HepG2 (cell line): ENCODE measurements around the gene ACER3. TPM values are rescaled to one million over a fixed set of nuclear protein-coding genes. Genes with fewer than 3 reads are reported as not detected.
A peak's percentile ranks its signal among the peaks of the same experiment; 100 is the strongest.

Experiments used
- AGO2 ChIP-seq: fragments of 200-400 bp; formaldehyde crosslinking; optimal IDR thresholded peaks from 2 replicates; pipeline ENCODE3; 2017; ENCODE audit warnings: mild to moderate bottlenecking, low read depth, low read length, moderate library complexity
- GATA4 ChIP-seq: sonication (generic); IDR thresholded peaks from 2 replicates; pipeline ENCODE4 v1.6.1; 2016; ENCODE audit warnings: antibody characterized with exemption, low read depth, borderline replicate concordance
- GMEB1 ChIP-seq: sonication (generic); formaldehyde crosslinking; IDR thresholded peaks from 2 replicates; pipeline ENCODE4 v1.5.1; 2020; ENCODE audit warnings: missing genetic modification reagents, mild to moderate bottlenecking, borderline replicate concordance
- HDAC6 ChIP-seq: fragments of 200-600 bp; sonication (generic); IDR thresholded peaks from 2 replicates; pipeline ENCODE4 v1.7.0; 2017; ENCODE audit warnings: mild to moderate bottlenecking, antibody characterized with exemption, low read length, low read depth
- MED1 ChIP-seq: sonication (generic); formaldehyde crosslinking; IDR thresholded peaks from 2 replicates; pipeline ENCODE4 v1.4.0; 2020; ENCODE audit warnings: missing genetic modification reagents
- PCBP1 ChIP-seq: fragments of 200-400 bp; formaldehyde crosslinking; IDR thresholded peaks from 2 replicates; pipeline ENCODE4 v1.6.1; 2017; ENCODE audit warnings: mild to moderate bottlenecking, low read depth, low read length, borderline replicate concordance
- POLR2A ChIP-seq, 2 experiments: IDR thresholded peaks; 2 replicates each; pipeline ENCODE4 v1.6.1; 2011; ENCODE audit warnings: low read depth in 2 of 2, low read length in 2 of 2, mild to moderate bottlenecking in 1 of 2, moderate library complexity in 1 of 2; ENCODE audit not compliant: insufficient read depth in 1 of 2
- RNF219 ChIP-seq: sonication (generic); formaldehyde crosslinking; IDR thresholded peaks from 2 replicates; pipeline ENCODE4 v1.5.0; 2020; ENCODE audit warnings: mild to moderate bottlenecking, missing genetic modification reagents
- SALL2 ChIP-seq: sonication (generic); formaldehyde crosslinking; IDR thresholded peaks from 2 replicates; pipeline ENCODE4 v1.8.1; 2023; ENCODE audit warnings: mild to moderate bottlenecking, missing genetic modification reagents, inconsistent platforms
- ZBTB44 ChIP-seq: sonication (generic); formaldehyde crosslinking; IDR thresholded peaks from 2 replicates; pipeline ENCODE4 v1.4.0; 2020; ENCODE audit warnings: missing genetic modification reagents
- ZNF24 ChIP-seq: fragments of 450-650 bp; IDR thresholded peaks from 2 replicates; pipeline ENCODE4 v1.6.1; 2017; ENCODE audit warnings: antibody characterized with exemption, mild to moderate bottlenecking
- ZNF687 ChIP-seq: sonication (generic); formaldehyde crosslinking; IDR thresholded peaks from 2 replicates; pipeline ENCODE4 v1.5.1; 2020; ENCODE audit warnings: mild to moderate bottlenecking, missing genetic modification reagents, moderate library complexity
- ZUFSP ChIP-seq: sonication (generic); formaldehyde crosslinking; IDR thresholded peaks from 2 replicates; pipeline ENCODE4 v1.9.0; 2021; ENCODE audit warnings: missing genetic modification reagents, mild to moderate bottlenecking, borderline replicate concordance
- polyA plus RNA-seq, 8 experiments: library from polyadenylated mRNA; depleted of rRNA in 3 of 8; stranded (reverse) in 7 of 8; unstranded in 1 of 8; fragments of >200 nt; fragmentation: Illumina TruSeq in 4 of 8; extraction: Trizol in 4 of 8; gene quantifications; 2 replicates each; pipeline versions ENCODE4 v1.2.1 to v1.2.3, GENCODE V29; 2011 to 2016; ENCODE audit warnings: low read depth in 4 of 8, missing spikeins in 1 of 8, mixed read lengths in 1 of 8; ENCODE audit not compliant: insufficient read depth in 1 of 8
- total RNA-seq, 5 experiments: library from RNA; depleted of rRNA; stranded (reverse); fragments of >200 nt; fragmentation: Illumina TruSeq; extraction: Trizol; gene quantifications; 2 replicates each; pipeline ENCODE4 v1.2.3, GENCODE V29; 2016; ENCODE audit warnings: low read depth in 1 of 5
- TF ChIP-seq, protein P1 (sequence below): sonication (generic); formaldehyde crosslinking; IDR thresholded peaks from 2 replicates; pipeline ENCODE4 v1.5.0; 2020; ENCODE audit warnings: mild to moderate bottlenecking, missing genetic modification reagents, borderline replicate concordance

The ACER3 gene
- total and polyA plus RNA-seq, 2 of the 13 experiments (the other 11 are each of a cell fraction or from before 2014, with no cell fraction given) = 6.0 to 9.8 TPM

DNA sequence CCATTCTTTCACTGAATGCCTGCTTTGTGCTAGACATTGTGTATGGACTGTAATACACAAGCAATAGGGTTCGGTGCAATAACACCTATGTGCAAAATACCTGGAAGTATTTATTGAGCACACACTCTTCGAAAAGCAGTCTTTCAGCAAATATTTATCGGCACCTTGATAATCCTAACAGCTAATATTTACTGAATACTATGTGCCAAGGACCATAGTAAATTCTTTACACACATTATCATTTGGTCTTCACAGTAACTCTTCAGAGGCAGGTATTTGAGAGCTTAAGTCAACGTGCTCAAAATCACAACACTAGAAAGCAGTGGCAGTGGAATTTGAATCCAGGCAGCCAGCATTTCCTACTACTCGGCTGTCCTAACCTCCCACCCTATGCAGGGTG, 175.7 kb downstream of the ACER3 start (continued):
- TF ChIP-seq, protein P1, sequence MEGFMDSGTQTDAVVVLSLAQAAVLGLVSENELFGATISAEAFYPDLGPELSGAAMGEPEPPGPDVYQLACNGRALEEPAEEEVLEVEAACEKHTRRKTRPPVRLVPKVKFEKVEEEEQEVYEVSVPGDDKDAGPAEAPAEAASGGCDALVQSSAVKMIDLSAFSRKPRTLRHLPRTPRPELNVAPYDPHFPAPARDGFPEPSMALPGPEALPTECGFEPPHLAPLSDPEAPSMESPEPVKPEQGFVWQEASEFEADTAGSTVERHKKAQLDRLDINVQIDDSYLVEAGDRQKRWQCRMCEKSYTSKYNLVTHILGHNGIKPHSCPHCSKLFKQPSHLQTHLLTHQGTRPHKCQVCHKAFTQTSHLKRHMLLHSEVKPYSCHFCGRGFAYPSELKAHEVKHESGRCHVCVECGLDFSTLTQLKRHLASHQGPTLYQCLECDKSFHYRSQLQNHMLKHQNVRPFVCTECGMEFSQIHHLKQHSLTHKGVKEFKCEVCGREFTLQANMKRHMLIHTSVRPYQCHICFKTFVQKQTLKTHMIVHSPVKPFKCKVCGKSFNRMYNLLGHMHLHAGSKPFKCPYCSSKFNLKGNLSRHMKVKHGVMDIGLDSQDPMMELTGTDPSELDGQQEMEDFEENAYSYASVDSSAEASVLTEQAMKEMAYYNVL = peak; percentile 56; the same call in 1 of the 2 replicates
- TF ChIP-seq AGO2 = no peak
- TF ChIP-seq ZUFSP (CRISPR knock-in tag) = no peak
- no peak for TF ChIP-seq POLR2A (IDR thresholded peaks at IDR 0.05; ENCODE audit: insufficient read depth in 1 of 2, low read depth in 2 of 2, low read length in 2 of 2)
- no peak for TF ChIP-seq ZNF687 (CRISPR knock-in tag)
- no peak for TF ChIP-seq HDAC6
- no peak for TF ChIP-seq GATA4
- TF ChIP-seq ZNF24 = no peak
- TF ChIP-seq GMEB1 (CRISPR knock-in tag) = no peak
- peak; percentile 42; the same call in 1 of the 2 replicates for TF ChIP-seq MED1 (CRISPR knock-in tag)
- TF ChIP-seq SALL2 = no peak
- TF ChIP-seq RNF219 (CRISPR knock-in tag) = no peak
- no peak for TF ChIP-seq PCBP1
- TF ChIP-seq ZBTB44 (CRISPR knock-in tag) = no peak
